Measurements from ENCODE around the gene CYFIP1.

DNA sequence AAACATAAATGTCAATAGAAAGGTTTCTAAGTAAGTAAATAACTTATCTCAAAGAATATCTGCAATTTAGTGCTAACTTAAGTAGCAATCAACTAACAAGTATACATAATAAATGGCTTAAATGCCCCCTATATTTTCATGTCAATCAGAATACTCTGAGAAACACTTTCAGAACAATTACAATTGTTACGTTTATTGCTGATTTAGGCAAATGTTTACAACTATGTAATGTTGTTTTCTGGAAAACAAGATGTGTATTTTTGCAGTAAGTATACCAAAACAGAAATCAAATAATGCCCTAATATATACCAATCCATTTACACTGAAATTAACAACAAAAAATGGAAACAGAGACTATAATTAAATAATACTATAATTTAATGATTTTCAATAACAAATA lies 46.0 kb upstream of the CYFIP1 start:
- no peak for TF ChIP-seq POLR2AphosphoS5 (IDR thresholded peaks at IDR 0.05; ENCODE audit: low read depth, low read length)
- TF ChIP-seq POLR2A (IDR thresholded peaks at IDR 0.05; ENCODE audit: low read depth, low read length), result no peak
